Loucy (cell line): Measurements from ENCODE around the gene DCAF17.

Experiments used
- H2AFZ ChIP-seq: fragments of 200-600 bp; sonication (generic); 2 replicates; pipeline ENCODE4 v1.6.0; 2016; ENCODE audit warnings: antibody characterized with exemption, mild to moderate bottlenecking, low read length, moderate library complexity
- H3F3A ChIP-seq: fragments of 200-600 bp; 2 replicates; pipeline ENCODE4 v1.6.0; 2016; ENCODE audit warnings: antibody characterized with exemption, low read depth, mild to moderate bottlenecking
- H3K27me3 ChIP-seq: fragments of 200-600 bp; sonication (generic); 2 replicates; pipeline ENCODE4 v1.6.1; 2014; ENCODE audit warnings: low read length, mild to moderate bottlenecking; ENCODE audit not compliant: insufficient read depth, poor library complexity, severe bottlenecking
- H3K36me3 ChIP-seq: fragments of 200-600 bp; sonication (generic); 2 replicates; pipeline ENCODE4 v1.6.1; 2016; ENCODE audit warnings: low read length; ENCODE audit not compliant: insufficient read depth
- H3K4me1 ChIP-seq: fragments of 200-600 bp; sonication (generic); 2 replicates; pipeline ENCODE4 v1.5.1; 2014; ENCODE audit warnings: low read length, mild to moderate bottlenecking; ENCODE audit not compliant: insufficient read depth, poor library complexity, severe bottlenecking
- H3K4me2 ChIP-seq: fragments of 200-600 bp; sonication (generic); 2 replicates; pipeline ENCODE4 v1.6.0; 2014; ENCODE audit warnings: antibody characterized with exemption, low read length, low read depth, mild to moderate bottlenecking; ENCODE audit not compliant: poor library complexity, severe bottlenecking
- H3K4me3 ChIP-seq: fragments of 200-600 bp; sonication (generic); 2 replicates; pipeline ENCODE4 v1.5.1; 2014; ENCODE audit warnings: low read length, mild to moderate bottlenecking, mixed read lengths; ENCODE audit not compliant: poor library complexity, severe bottlenecking
- H3K79me2 ChIP-seq: fragments of 200-600 bp; sonication (generic); 2 replicates; pipeline ENCODE4 v1.6.1; 2014; ENCODE audit warnings: low read length; ENCODE audit not compliant: insufficient read depth
- H3K9ac ChIP-seq: fragments of 200-600 bp; sonication (generic); 2 replicates; pipeline ENCODE4 v1.6.0; 2014; ENCODE audit warnings: mild to moderate bottlenecking, low read depth, low read length, moderate library complexity; ENCODE audit not compliant: poor library complexity, severe bottlenecking
- H3K9me2 ChIP-seq: fragments of 200-600 bp; sonication (generic); replicated peaks from 2 replicates; pipeline ENCODE4 v1.6.1; 2016; ENCODE audit warnings: low read depth, low read length, mixed read lengths
- H3K9me3 ChIP-seq: fragments of 200-600 bp; sonication (generic); 2 replicates; pipeline ENCODE4 v1.6.1; 2014; ENCODE audit warnings: mild to moderate bottlenecking, antibody characterized with exemption, low read length, low read depth; ENCODE audit not compliant: insufficient read depth
- H4K20me1 ChIP-seq: fragments of 200-600 bp; sonication (generic); 2 replicates; pipeline ENCODE4 v1.6.0; 2014; ENCODE audit warnings: antibody characterized with exemption, low read length, mild to moderate bottlenecking; ENCODE audit not compliant: insufficient read depth, poor library complexity, severe bottlenecking
- EZH2phosphoT487 ChIP-seq: fragments of 200-600 bp; IDR thresholded peaks from 2 replicates; pipeline ENCODE4 v1.6.1; 2018; ENCODE audit warnings: antibody characterized with exemption, mild to moderate bottlenecking, moderate library complexity, borderline replicate concordance
- TF ChIP-seq, protein P1 (sequence below): fragments of 200-600 bp; sonication (generic); conservative IDR thresholded peaks from 2 replicates; pipeline ENCODE4 v1.5.1; 2014; ENCODE audit warnings: mild to moderate bottlenecking, antibody characterized with exemption, low read length

Gene DCAF17

DNA sequence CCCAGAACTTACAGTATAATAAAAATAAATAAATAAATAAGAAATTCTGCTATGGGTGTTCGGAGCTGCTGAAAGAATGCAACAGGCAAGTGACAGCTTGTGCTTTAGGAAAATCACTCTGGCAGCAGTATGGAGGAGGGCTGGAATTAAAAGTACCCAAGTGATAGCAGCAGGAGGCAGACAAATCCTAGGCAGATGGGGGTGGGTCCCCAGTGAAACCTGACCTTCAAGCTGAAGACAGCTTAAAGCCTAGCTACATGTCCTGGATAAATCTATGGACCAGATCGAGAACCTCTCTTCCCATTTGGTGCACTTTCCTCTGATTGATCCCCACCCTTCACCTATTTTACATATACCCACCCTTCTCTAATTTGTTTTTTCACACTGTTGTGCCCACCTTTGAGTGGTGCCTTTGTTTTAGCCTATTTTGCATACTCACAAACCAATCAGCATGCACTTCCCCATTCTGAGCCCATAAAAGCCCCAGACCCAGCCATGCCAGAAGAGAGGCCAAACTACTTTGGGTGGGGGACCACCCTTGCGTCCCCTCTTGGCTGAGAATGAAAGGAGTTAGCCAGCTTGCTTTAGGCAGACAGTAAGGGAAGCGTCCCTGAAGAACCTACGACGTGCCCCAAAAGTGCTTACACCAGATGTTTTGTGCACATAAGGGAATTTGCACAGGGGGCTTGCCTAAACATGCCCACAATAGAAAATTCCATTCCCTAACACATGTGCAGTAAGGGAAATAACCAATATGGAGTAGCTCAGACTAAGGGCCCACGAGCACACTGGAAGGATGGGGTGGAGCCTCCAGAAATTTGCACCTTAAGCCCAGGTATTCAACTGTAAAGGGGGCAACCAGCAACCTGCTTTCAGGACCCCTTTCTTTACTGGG lies 3.3 kb upstream of the DCAF17 start:
- peaks cover 10% of the 10 kb centered on the region for H3K9me3 ChIP-seq
- H3K4me2 ChIP-seq: no peak overlapping the region
- no peak overlapping the region for H3K4me3 ChIP-seq
- no peak overlapping the region for H2AFZ ChIP-seq
- H3K79me2 ChIP-seq: peaks cover 31% of the 10 kb centered on the region
- H4K20me1 ChIP-seq: no peaks in the 10 kb centered on the region
- H3F3A ChIP-seq: no peaks in the 10 kb centered on the region
- H3K9ac ChIP-seq: no peak overlapping the region
- H3K9me2 ChIP-seq: no peaks in the 10 kb centered on the region
- no peak for TF ChIP-seq EZH2phosphoT487
- TF ChIP-seq, protein P1, sequence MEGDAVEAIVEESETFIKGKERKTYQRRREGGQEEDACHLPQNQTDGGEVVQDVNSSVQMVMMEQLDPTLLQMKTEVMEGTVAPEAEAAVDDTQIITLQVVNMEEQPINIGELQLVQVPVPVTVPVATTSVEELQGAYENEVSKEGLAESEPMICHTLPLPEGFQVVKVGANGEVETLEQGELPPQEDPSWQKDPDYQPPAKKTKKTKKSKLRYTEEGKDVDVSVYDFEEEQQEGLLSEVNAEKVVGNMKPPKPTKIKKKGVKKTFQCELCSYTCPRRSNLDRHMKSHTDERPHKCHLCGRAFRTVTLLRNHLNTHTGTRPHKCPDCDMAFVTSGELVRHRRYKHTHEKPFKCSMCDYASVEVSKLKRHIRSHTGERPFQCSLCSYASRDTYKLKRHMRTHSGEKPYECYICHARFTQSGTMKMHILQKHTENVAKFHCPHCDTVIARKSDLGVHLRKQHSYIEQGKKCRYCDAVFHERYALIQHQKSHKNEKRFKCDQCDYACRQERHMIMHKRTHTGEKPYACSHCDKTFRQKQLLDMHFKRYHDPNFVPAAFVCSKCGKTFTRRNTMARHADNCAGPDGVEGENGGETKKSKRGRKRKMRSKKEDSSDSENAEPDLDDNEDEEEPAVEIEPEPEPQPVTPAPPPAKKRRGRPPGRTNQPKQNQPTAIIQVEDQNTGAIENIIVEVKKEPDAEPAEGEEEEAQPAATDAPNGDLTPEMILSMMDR: no peak
- no peaks in the 10 kb centered on the region for H3K27me3 ChIP-seq
- H3K4me1 ChIP-seq: peaks cover 27% of the 10 kb centered on the region
- H3K36me3 ChIP-seq: no peaks in the 10 kb centered on the region

DNA sequence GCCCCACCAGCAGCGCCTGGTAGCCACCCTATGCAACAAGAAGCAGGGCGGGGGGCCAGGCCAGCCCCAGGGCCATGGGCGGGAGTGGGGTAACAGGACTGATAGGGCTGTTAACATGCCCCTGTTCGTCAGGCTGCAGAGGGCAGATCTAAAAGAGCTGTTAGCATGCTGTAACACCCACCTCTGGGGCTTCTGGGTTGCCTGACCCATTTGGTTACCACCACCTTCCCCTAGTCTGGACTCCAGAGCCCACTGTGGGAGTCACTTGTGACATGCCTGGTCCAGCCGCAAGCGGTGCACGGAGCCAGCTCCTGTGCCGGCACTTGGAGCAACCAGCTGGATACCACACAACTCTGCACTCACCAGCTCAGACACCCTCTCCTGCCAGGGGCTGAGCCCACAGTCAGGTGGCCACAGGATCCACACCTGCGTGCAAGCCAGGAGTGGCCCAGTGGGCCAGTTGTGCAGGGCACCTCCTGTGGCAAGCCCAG lies 2.3 kb upstream of the DCAF17 start:
- Histone ChIP-seq H4K20me1 (no peaks in the 10 kb centered on the region), H3F3A (no peaks in the 10 kb centered on the region), H3K9me2 (no peaks in the 10 kb centered on the region), H2AFZ (no peak overlapping the region), H3K4me2 (peak overlapping the region; percentile 7), H3K9ac (no peak overlapping the region), H3K36me3 (no peaks in the 10 kb centered on the region), H3K27me3 (no peaks in the 10 kb centered on the region), H3K9me3 (peaks cover 15% of the 10 kb centered on the region), H3K4me3 (no peak overlapping the region), H3K4me1 (peaks cover 27% of the 10 kb centered on the region), H3K79me2 (peaks cover 40% of the 10 kb centered on the region)
- TF ChIP-seq, protein P1: no peak
- no peak for TF ChIP-seq EZH2phosphoT487

DNA sequence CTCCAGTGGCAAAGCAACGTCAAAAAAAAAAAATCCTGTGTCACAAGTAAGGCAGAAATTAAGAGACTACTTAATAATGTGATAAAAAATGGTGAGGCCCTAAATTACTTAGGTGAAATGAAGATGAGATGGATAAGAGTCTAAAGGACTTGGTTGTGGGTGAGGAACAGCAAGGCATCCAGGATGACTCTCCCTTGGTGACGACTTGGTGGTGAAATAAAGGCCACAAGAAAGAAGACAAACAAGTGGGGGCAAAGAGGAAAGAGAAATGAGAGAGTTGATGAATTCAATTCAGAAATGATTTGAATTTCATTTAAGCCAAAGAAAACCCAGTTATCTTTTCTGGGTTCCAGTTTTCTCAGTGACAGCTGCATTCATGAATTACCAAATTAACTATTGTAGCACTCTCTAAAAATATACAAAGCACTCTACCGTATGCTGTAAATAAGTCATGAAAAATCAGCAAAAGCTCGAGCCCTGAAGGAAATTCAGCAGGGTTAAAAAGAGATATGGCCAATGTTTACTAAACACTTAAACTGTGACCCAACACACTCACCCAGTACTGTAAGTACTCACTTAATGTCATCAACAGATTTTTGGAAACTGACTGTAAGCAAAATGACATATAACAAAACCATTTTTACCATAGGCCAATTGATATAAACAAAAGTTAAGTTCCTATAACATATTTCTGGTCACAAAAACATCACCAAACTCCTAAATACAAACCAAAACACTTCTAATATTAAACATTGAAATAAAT lies 1.6 kb upstream of the DCAF17 start:
- Histone ChIP-seq H3K79me2 (peaks cover 42% of the 10 kb centered on the region), H3F3A (no peaks in the 10 kb centered on the region), H3K4me3 (peak overlapping the region; percentile 91), H3K9me2 (no peaks in the 10 kb centered on the region), H4K20me1 (no peaks in the 10 kb centered on the region), H3K4me2 (peak overlapping the region; percentile 82), H2AFZ (no peak overlapping the region), H3K9ac (peak overlapping the region; percentile 91), H3K9me3 (peaks cover 15% of the 10 kb centered on the region), H3K36me3 (no peaks in the 10 kb centered on the region; the same call in 1 of the 2 replicates), H3K4me1 (peaks cover 27% of the 10 kb centered on the region), H3K27me3 (no peaks in the 10 kb centered on the region)
- TF ChIP-seq EZH2phosphoT487: no peak
- TF ChIP-seq, protein P1: no peak
